ENCODE results near the gene PARD3.

The PARD3 gene

DNA sequence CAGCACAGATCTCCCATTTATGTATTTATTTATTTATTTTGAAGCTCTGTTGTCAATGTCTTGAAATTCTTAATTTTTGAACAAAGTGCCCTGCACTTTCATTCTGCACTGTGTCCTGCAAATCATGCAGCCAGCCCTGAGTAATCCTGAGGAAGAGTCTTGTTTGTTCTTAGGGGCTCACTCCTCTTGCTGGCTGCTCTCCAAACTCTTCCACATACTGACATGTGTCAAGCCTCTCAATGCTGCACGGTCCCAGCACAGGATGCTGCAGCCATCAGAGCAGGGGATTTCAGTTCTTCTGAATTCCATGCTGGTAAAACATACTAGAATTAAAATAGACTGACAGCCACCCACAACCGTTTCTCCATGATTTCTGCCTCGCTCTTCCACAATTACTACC, 207.2 kb downstream of the PARD3 start:
- no peak for TF ChIP-seq CTCF (IDR thresholded peaks at IDR 0.05; ENCODE audit: control extremely low read depth, extremely low read depth, low read depth, missing control alignments)
- CTCF ChIA-PET, result interaction anchor here (1.1 kb wide), 1 partner anchor 10 kb away, joined by 8 read pairs; no protein-coding TSS in a partner anchor
- POLR2A ChIA-PET, result no interaction called here
- DNase-seq (ENCODE audit: extremely low spot score), result no peak

DNA sequence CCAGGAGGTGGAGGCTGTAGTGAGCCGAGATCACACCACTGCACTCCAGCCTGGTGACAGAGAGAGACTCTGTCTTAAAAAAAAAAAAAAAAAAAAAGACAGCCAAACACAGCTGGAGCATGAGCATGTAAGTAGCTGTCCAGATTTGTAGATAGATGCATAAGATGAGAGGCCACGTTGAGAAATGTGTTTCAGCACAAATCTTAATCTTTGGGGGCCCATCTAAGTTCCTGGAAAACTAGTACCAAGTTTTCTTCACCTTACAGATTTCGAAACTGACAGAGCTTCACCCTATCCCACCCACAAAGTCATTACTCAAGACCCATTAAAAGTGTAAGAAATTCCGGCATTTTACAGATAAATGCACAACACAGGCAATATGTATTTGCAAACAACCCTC, 208.2 kb downstream of the PARD3 start:
- no peak for TF ChIP-seq CTCF (IDR thresholded peaks at IDR 0.05; ENCODE audit: control extremely low read depth, extremely low read depth, low read depth, missing control alignments)
- ChIA-PET CTCF (no interaction called here), POLR2A (interaction anchor here (0.6 kb wide), 1 partner anchor 1261 kb away, joined by 6 read pairs; no protein-coding TSS in a partner anchor)
- DNase-seq (ENCODE audit: extremely low spot score), result no peak

GRCh38 chr10:34602478-34602877, 212.6 kb downstream of the PARD3 start:
- ChIA-PET POLR2A (no interaction called here), CTCF (no interaction called here)
- DNase-seq (ENCODE audit: extremely low spot score), result no peak
- TF ChIP-seq CTCF (IDR thresholded peaks at IDR 0.05; ENCODE audit: control extremely low read depth, extremely low read depth, low read depth, missing control alignments), result no peak

DNA sequence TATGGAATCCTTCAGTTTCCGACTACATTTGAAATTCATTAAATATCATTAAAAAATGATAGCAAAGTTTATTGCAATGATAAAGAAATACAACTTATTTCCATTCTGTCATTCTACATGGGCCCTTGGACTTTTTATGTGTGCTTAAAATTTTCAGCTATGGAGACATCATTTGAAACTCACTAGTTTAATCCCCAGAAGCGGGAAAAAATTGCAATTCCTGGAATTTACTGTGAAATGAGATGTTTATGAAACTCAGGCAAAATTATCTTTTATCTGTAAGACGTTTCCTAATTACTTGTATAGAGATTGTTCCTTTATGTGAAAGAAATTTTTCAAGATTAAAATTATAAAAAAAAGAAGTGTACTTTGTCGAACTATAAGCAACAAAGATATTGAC, 213.4 kb downstream of the PARD3 start:
- TF ChIP-seq CTCF (IDR thresholded peaks at IDR 0.05; ENCODE audit: control extremely low read depth, extremely low read depth, low read depth, missing control alignments), result no peak
- CTCF ChIA-PET, result interaction anchor here (1.1 kb wide), 1 partner anchor 37 kb away, joined by 4 read pairs; no protein-coding TSS in a partner anchor

DNA sequence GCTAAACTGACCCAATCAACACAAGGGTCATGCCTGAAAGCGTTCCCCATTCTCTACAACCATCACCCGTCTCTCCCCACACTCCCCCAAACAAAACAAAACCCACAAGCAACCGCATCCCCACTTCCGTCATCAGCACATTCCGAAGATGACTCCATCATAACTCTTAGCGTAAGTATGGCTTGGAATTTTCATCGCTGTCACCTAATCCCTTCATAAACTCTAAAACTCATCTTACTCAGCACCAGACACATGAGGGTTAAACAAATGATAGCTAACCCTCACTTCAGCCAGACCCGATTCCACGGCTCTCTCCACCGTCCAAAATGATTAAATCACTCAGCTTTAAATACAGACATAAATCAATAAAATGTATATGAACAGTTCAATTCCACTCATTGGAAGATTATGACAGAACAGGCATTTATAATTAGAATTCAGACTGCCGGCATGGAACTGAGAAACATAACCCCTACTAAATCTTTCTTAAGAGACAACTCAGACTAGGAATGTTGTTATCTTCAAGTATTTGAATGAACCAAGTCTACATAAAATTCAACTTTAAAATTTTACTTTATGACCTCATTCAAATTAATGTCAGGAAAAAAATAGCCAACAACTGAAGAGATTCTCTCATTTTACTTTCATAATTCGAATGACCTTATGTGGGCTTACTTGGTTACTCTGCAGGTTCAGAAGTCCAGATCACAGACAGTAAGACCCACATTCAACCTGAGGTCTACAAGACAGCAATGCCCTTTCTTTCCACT, 215.9 kb downstream of the PARD3 start:
- ChIA-PET CTCF (interaction anchor here (1.6 to 2.2 kb wide), 2 partner anchors 9 to 39 kb away, joined by 8 to 9 read pairs; no protein-coding TSS in a partner anchor), POLR2A (no interaction called here)
- no peak for TF ChIP-seq CTCF (IDR thresholded peaks at IDR 0.05; ENCODE audit: control extremely low read depth, extremely low read depth, low read depth, missing control alignments)
- DNase-seq (ENCODE audit: extremely low spot score), result no peak

More for the DNA sequence above, 213.4 kb downstream of the PARD3 start:
- no peak for DNase-seq (ENCODE audit: extremely low spot score)
- POLR2A ChIA-PET, result no interaction called here

DNA sequence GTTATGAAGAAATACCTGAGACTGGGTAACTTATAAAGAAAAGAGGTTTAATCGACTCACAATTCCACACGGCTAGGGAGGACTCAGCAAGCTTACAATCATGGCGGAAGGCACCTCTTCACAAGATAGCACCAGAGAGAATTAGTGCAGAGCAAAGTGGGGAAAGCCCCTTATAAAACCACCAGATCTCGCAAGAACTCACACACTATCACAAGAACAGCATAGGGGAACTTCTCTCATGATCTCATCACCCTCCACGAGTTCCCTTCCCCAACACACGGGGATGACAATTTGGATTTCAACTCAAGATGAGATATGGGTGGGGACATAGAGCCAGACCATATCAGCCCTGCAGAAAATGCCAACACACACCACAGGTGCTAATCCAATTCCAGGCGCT, 218.7 kb downstream of the PARD3 start:
- CTCF ChIA-PET, result interaction anchor here (0.9 kb wide), 1 partner anchor 13 kb away, joined by 3 read pairs; no protein-coding TSS in a partner anchor
- POLR2A ChIA-PET, result no interaction called here
- no peak for DNase-seq (ENCODE audit: extremely low spot score)
- no peak for TF ChIP-seq CTCF (IDR thresholded peaks at IDR 0.05; ENCODE audit: control extremely low read depth, extremely low read depth, low read depth, missing control alignments)

Measured in GM10248 (cell line).